ENCODE data around the gene CAPN2. TPM values are rescaled to one million over a fixed set of nuclear protein-coding genes. Genes with fewer than 3 reads are reported as not detected.

The CAPN2 gene
- total and polyA plus RNA-seq, 2 donors from 2014 or later, result 175 to 276 TPM

DNA sequence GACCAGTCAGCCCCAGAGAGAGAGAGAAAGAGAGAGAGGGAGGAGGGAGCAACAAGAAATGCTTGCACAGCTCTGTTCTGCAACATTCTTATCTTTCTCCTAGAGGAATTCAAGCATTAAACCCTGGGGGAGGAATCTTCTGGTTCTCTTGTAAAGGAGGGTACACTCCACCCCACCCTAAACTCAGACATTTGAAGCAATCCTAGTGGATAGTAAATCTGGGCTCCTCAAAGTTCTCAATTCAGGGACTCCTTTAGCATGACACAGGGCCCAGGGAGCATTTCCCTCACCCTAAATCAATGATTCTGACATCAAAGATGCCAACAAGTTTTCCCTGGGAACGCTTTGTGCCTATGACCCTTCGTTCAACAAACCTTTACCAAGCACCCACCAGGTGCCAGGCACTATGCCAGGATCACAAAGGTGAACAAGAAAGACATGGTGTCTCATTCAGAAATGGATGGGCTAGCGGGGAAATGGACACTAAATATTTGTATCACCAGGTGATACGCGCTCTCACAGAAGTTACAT lies 11.9 kb upstream of the CAPN2 start:
- H3K9ac ChIP-seq (ENCODE audit: low read length in 3 of 3), result no peak overlapping the region
- H3K4me1 ChIP-seq (ENCODE audit: control insufficient read depth in 2 of 3, insufficient read depth in 2 of 3, low read depth in 1 of 3, low read length in 3 of 3), result peaks cover 0 to 4% (median 3%) of the 10 kb centered on the region in 3 donors
- no peak for FAIRE-seq
- no peaks in the 10 kb centered on the region for H3K9me3 ChIP-seq (ENCODE audit: control insufficient read depth in 2 of 3, insufficient read depth in 1 of 3, low read length in 3 of 3)
- H3K4me3 ChIP-seq (ENCODE audit: low read length in 3 of 3), result no peak overlapping the region
- H3K27ac ChIP-seq (ENCODE audit: low read depth in 2 of 2, low read length in 2 of 2), result no peak overlapping the region
- no peak for DNase-seq
- TF ChIP-seq, protein P1, sequence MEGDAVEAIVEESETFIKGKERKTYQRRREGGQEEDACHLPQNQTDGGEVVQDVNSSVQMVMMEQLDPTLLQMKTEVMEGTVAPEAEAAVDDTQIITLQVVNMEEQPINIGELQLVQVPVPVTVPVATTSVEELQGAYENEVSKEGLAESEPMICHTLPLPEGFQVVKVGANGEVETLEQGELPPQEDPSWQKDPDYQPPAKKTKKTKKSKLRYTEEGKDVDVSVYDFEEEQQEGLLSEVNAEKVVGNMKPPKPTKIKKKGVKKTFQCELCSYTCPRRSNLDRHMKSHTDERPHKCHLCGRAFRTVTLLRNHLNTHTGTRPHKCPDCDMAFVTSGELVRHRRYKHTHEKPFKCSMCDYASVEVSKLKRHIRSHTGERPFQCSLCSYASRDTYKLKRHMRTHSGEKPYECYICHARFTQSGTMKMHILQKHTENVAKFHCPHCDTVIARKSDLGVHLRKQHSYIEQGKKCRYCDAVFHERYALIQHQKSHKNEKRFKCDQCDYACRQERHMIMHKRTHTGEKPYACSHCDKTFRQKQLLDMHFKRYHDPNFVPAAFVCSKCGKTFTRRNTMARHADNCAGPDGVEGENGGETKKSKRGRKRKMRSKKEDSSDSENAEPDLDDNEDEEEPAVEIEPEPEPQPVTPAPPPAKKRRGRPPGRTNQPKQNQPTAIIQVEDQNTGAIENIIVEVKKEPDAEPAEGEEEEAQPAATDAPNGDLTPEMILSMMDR (IDR thresholded peaks at IDR 0.05; ENCODE audit: borderline replicate concordance, extremely low read depth, insufficient read depth), result no peak
- no peaks in the 10 kb centered on the region for H3K36me3 ChIP-seq (ENCODE audit: control insufficient read depth in 2 of 3, insufficient read depth in 3 of 3, low read length in 3 of 3)
- intact Hi-C loops (cut with DNase I), result no loop called here
- no peaks in the 10 kb centered on the region for H3K27me3 ChIP-seq (ENCODE audit: control insufficient read depth, insufficient read depth, low read length)

DNA sequence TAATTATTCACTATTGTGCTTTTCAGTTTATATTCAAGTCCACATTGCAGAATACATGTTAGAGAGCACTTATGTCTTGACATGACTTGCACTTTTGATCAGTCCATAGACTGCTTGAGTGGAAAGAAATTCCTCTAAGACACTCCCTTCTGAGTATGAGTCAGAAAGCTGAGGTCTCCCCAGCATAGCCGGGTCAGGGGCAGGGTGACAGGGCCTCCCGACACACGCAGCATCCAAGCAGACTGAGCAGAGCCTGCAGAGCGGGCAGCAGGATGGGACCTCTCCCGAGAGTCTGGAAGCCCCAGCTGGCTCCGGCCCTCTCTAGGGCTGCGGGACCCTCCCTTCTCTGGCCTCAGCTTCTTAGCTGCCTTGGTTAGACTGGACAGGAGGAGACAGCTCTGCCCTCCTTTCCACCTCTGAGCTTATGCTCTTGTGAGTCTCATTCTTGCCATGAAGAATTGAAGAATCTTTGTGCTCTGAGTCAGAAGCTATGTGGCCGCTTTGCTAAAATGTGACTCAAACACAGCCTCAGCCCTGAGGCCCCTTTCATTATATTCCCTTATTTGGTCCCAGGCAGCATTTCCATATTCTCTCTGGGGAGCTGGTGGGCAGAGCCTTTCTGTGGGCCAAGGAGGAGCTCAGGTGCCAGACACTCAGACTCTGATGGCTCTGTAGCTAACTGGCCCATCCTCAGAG lies 11.2 kb upstream of the CAPN2 start:
- Histone ChIP-seq H3K9ac (ENCODE audit: low read length in 3 of 3) (no peak overlapping the region), H3K27ac (ENCODE audit: low read depth in 2 of 2, low read length in 2 of 2) (no peak overlapping the region), H3K9me3 (ENCODE audit: control insufficient read depth in 2 of 3, insufficient read depth in 1 of 3, low read length in 3 of 3) (no peaks in the 10 kb centered on the region), H3K4me1 (ENCODE audit: control insufficient read depth in 2 of 3, insufficient read depth in 2 of 3, low read depth in 1 of 3, low read length in 3 of 3) (peaks cover 0 to 5% (median 4%) of the 10 kb centered on the region in 3 donors), H3K27me3 (ENCODE audit: control insufficient read depth, insufficient read depth, low read length) (no peaks in the 10 kb centered on the region), H3K36me3 (ENCODE audit: control insufficient read depth in 2 of 3, insufficient read depth in 3 of 3, low read length in 3 of 3) (no peaks in the 10 kb centered on the region), H3K4me3 (ENCODE audit: low read length in 3 of 3) (no peak overlapping the region)
- DNase-seq, result peak in 2 of 5 donors; percentile 39 to 89
- TF ChIP-seq, protein P1 (IDR thresholded peaks at IDR 0.05; ENCODE audit: borderline replicate concordance, extremely low read depth, insufficient read depth), result no peak
- no peak for FAIRE-seq
- intact Hi-C loops (cut with DNase I), result no loop called here

DNA sequence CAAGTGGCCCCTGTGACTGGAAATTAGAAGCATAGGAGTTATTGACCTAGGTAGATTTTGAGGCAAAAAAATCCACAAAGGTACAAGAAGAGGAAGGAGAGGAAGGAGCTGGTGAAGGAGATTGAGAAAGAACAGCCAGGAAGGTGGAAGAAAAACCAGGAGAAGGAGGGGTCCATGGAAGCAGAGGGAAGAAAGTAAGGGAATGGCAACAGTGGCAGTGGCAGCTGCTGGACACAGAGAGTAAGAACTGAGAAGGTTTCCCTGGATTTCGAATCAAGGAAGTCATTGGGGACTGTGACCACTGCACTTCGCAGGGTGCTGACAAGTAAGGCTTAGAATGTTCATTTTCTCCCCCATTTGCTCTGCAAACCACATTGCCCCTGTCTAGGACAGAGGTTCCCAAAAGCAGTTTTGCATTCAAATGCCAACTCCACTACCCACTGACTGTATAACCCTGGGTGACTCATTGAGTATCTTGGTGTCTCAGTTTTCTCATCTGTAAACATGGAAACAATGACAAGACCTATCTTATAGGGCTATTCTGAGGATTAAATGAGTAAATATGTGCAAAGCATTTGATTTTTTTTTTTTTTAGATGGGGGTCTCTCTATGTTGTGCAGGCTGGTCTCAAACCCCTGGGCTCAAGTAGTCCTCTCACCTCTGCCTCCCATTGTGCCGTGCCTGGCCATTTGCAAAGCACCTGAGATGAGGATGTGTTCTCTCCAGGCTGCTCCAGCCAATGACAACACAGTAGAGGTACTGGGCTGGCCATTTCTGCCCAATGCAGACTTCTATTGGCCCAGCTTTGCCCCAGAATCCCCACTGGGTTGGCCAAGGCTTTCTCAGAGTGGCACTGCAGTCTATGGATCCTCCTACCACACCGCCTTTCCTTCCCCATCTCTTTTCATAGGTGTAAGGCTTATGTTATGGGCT lies 9.3 kb upstream of the CAPN2 start:
- Histone ChIP-seq H3K4me3 (ENCODE audit: low read length in 3 of 3) (no peak overlapping the region), H3K27ac (ENCODE audit: low read depth in 2 of 2, low read length in 2 of 2) (no peak overlapping the region), H3K9me3 (ENCODE audit: control insufficient read depth in 2 of 3, insufficient read depth in 1 of 3, low read length in 3 of 3) (no peaks in the 10 kb centered on the region), H3K36me3 (ENCODE audit: control insufficient read depth in 2 of 3, insufficient read depth in 3 of 3, low read length in 3 of 3) (no peaks in the 10 kb centered on the region), H3K9ac (ENCODE audit: low read length in 3 of 3) (no peak overlapping the region), H3K27me3 (ENCODE audit: control insufficient read depth, insufficient read depth, low read length) (no peaks in the 10 kb centered on the region), H3K4me1 (ENCODE audit: control insufficient read depth in 2 of 3, insufficient read depth in 2 of 3, low read depth in 1 of 3, low read length in 3 of 3) (peaks cover 0 to 11% (median 6%) of the 10 kb centered on the region in 3 donors)
- TF ChIP-seq, protein P1 (IDR thresholded peaks at IDR 0.05; ENCODE audit: borderline replicate concordance, extremely low read depth, insufficient read depth), result no peak
- DNase-seq (peak in 1 of 5 donors; percentile 20), FAIRE-seq (no peak)
- intact Hi-C loops (cut with DNase I), result no loop called here

All from kidney (tissue), 14 donors.